ENCODE results near the gene NDUFB10.

The NDUFB10 gene

DNA sequence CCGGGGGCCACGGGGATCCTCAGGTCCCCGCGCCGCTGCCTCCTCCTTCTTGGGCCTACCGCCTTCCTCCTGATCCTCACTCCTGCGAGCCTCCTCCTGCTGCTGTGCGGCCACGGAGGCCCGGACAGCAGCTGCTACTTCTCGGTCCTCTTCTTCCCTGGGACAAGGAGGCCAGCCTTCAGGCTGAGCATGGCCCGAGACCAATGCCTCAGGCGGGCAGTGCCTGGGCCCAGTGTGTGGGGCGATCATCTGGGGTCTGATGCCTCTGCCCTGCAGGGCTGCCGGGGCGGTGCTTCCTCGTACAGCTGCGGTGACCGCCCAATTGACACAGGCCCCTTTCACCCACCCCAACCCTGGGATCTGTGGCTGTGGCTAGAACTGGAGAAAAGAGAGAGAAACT is 41.7 kb downstream of the NDUFB10 start:
- H3K4me3 ChIP-seq (ENCODE audit: low read depth, low read length): no peak overlapping the region
- TF ChIP-seq, protein P1, sequence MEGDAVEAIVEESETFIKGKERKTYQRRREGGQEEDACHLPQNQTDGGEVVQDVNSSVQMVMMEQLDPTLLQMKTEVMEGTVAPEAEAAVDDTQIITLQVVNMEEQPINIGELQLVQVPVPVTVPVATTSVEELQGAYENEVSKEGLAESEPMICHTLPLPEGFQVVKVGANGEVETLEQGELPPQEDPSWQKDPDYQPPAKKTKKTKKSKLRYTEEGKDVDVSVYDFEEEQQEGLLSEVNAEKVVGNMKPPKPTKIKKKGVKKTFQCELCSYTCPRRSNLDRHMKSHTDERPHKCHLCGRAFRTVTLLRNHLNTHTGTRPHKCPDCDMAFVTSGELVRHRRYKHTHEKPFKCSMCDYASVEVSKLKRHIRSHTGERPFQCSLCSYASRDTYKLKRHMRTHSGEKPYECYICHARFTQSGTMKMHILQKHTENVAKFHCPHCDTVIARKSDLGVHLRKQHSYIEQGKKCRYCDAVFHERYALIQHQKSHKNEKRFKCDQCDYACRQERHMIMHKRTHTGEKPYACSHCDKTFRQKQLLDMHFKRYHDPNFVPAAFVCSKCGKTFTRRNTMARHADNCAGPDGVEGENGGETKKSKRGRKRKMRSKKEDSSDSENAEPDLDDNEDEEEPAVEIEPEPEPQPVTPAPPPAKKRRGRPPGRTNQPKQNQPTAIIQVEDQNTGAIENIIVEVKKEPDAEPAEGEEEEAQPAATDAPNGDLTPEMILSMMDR (IDR thresholded peaks at IDR 0.05; ENCODE audit: low read depth, low read length): no peak

DNA sequence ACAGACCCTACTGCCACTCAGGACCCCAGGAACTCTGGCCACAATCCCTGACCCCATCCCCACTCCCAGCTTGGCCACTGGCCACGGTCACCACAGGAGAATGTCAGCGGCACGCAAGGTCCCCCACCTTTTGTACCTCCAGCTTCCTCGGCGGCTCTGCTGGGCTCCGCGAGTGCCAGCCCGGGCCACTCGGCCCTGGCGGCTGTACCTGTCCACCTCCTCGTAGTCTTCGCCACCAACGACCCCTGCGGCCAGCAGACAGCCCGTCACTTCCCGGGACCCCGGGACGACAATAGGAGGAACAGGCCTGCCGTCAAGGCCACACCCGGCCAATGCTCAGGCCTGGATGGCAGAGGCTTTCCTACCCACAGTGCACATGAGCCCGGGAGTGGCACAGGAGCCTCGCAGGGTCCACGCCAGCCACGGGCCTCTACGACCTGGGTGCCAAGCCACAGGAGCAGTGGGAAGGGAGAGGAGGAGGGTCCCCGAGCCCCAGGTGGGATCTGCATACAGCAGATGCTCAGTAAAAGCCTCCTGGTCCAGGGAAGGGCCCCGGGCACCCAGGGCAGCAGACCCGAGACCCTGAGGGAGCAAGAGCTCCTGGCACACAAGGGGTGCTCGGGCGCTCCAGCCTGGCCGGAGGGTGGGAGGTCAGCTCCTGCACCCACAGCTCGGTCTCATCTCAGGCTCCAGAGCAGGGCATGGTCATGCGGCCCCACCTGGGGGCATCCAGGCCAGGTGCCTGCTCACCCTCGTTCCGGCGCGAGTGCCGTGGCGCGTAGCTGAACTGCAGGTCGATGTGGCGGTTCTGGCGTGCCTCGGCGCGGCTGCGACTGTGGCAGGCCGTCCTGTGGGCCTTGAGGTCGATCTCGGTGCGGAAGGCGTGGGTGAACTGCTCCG is 42.4 kb downstream of the NDUFB10 start:
- H3K4me3 ChIP-seq (ENCODE audit: low read depth, low read length): no peak overlapping the region
- TF ChIP-seq, protein P1 (IDR thresholded peaks at IDR 0.05; ENCODE audit: low read depth, low read length): no peak

- H3K4me3 ChIP-seq (ENCODE audit: low read depth, low read length): no peak overlapping the region
- TF ChIP-seq, protein P1 (IDR thresholded peaks at IDR 0.05; ENCODE audit: low read depth, low read length): no peak
Measured at GRCh38 chr16:2002406-2003230, 43.3 kb downstream of the NDUFB10 start.

- no peak overlapping the region for H3K4me3 ChIP-seq (ENCODE audit: low read depth, low read length)
- TF ChIP-seq, protein P1 (IDR thresholded peaks at IDR 0.05; ENCODE audit: low read depth, low read length): no peak
Measured at GRCh38 chr16:2003231-2003826, 44.0 kb downstream of the NDUFB10 start.

DNA sequence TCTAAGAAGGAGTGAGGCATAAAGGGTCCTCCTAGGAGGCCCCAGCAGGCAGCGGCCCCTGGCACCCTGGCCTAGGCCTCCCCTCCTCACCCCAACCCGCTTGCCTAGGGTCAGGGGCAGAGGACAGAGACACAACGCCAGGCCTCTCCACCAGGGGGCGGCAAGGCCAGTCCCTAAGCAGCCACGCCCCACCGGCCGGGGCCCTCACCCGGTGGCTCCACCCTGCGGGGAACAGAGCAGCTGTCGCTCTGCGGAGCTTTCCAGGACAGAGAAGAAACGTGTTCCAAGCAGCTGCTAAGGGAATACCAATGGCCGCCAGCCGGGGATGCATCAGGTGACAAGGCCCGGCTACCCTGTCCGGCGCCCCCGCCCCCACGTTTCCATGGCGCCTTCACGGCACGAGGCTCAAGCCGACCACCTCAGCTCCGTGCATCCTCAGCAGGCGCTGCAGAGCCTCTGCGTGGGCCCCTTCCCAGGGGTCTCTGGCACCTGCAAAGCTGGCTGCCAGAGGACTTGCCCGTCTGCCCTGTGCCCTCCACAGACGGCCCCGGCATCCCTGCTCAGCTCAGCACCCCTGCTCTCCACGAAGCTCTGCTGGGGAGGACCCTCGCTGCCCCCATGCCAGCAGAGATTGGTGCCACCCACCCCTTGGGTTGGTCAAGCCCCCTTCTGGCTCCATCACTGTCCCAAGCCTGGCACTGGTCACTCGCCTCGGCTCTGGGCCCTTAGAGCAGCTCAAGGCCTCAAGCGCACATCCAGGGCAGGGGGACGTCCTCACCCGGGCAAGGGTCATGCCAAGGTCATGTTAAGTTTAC is 44.7 kb downstream of the NDUFB10 start:
- TF ChIP-seq, protein P1 (IDR thresholded peaks at IDR 0.05; ENCODE audit: low read depth, low read length): peak; percentile 97
- H3K4me3 ChIP-seq (ENCODE audit: low read depth, low read length): 0 out of 2 replicates have a peak overlapping the region, but pooled peaks have one; percentile 8

GRCh38 chr16:2004795-2005517 is 45.6 kb downstream of the NDUFB10 start:
- TF ChIP-seq, protein P1 (IDR thresholded peaks at IDR 0.05; ENCODE audit: low read depth, low read length): no peak

More at GRCh38 chr16:2004795-2005517, 45.6 kb downstream of the NDUFB10 start:
- H3K4me3 ChIP-seq (ENCODE audit: low read depth, low read length): no peak overlapping the region
